GM12891 (cell line): ENCODE data around the gene DNAJC13.
A peak's percentile ranks its signal among the peaks of the same experiment; 100 is the strongest.
"Not testable (repeated sequence)": the region's sequence is repeated elsewhere in the genome, so short reads cannot be mapped to it uniquely, and the experiment has no call there.

Source experiments
- DNase-seq: peaks from one replicate; pipeline ENCODE4 v3.0.0; 2011; ENCODE audit warnings: low spot score; ENCODE audit not compliant: insufficient read length
- FAIRE-seq: peaks from 2 replicates; lab custom pipeline; 2011; peaks lifted over from hg19 to GRCh38; lab: Jason Lieb, UNC
- PAX5 ChIP-seq: IDR thresholded peaks from 2 replicates; pipeline ENCODE4 v1.6.1; 2011; ENCODE audit warnings: low read length, moderate library complexity, mild to moderate bottlenecking; ENCODE audit not compliant: insufficient read depth, severe bottlenecking
- POLR2A ChIP-seq: IDR thresholded peaks from 2 replicates; pipeline ENCODE4 v1.6.1; 2011; ENCODE audit warnings: low read depth, low read length, control low read depth
- POLR2AphosphoS5 ChIP-seq: IDR thresholded peaks from 2 replicates; pipeline ENCODE4 v1.6.1; 2011; ENCODE audit warnings: low read depth, low read length, control low read depth
- POU2F2 ChIP-seq: IDR thresholded peaks from 2 replicates; pipeline ENCODE4 v1.6.1; 2011; ENCODE audit warnings: low read depth, mild to moderate bottlenecking, control low read depth, low read length, moderate library complexity
- SPI1 ChIP-seq: IDR thresholded peaks from 2 replicates; pipeline ENCODE4 v1.6.1; 2011; ENCODE audit warnings: low read depth, low read length, control low read depth
- TAF1 ChIP-seq: IDR thresholded peaks from 2 replicates; pipeline ENCODE4 v1.6.1; 2011; ENCODE audit warnings: low read depth, low read length, control low read depth

Gene DNAJC13

GRCh38 chr3:132549890-132550578 is 132.7 kb downstream of the DNAJC13 start:
- DNase-seq (peak; percentile 15), FAIRE-seq (peak; percentile 72)
- TF ChIP-seq POLR2AphosphoS5 (no peak), SPI1 (0 out of 2 replicates have a peak, but pooled peaks have one; percentile 0)

GRCh38 chr3:132550579-132551305 is 133.4 kb downstream of the DNAJC13 start:
- no peak for FAIRE-seq
- no peak for DNase-seq
- TF ChIP-seq TAF1 (no peak), POLR2AphosphoS5 (no peak), SPI1 (no peak), POU2F2 (no peak), POLR2A (no peak), PAX5 (no peak)

DNA sequence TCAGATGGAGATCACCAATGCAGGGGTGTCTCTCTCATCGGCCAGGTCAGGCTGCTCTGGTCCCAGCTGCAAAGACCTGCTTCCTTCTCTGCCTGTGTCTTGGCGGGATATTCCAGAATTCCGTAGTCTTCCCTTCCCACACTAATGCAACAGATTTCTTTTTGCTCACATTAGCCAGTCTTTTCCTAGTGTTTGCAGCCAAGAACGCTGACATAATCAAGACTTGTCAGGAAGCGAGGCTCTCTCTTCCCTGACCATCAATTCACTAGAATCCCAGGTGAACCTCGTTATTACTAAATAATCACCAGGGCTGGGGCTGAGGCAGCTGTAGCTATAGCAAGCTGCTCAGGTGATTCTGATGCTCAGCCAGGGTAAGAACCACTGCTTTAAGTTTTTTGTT is 136.5 kb downstream of the DNAJC13 start:
- no peak for DNase-seq
- no peak for TF ChIP-seq POLR2AphosphoS5
- no peak for FAIRE-seq

GRCh38 chr3:132554437-132554836 is 137.1 kb downstream of the DNAJC13 start:
- no peak for FAIRE-seq
- no peak for DNase-seq
- no peak for TF ChIP-seq SPI1
- TF ChIP-seq POU2F2, result no peak
- no peak for TF ChIP-seq PAX5
- TF ChIP-seq TAF1, result no peak
- no peak for TF ChIP-seq POLR2AphosphoS5
- TF ChIP-seq POLR2A, result no peak

GRCh38 chr3:132555306-132556035 is 138.2 kb downstream of the DNAJC13 start:
- TF ChIP-seq PAX5 (no peak), POLR2AphosphoS5 (no peak), POLR2A (no peak), SPI1 (no peak), POU2F2 (no peak), TAF1 (no peak)

DNA sequence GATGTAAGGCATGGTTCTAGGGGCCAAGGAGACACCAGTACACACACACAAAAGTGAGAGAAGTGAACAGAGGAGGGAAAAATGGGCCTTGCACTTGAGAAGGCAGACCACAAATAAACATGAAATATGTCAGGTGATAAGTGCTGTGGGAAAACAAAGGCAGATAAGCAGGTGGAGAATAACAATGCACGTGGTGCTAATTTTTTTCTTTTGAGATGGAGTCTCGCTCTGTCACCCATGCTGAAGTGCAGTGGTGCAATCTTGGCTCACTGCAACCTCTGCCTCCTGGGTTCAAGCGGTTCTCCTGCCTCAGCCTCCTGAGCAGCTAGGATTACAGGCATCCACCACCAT is 138.7 kb downstream of the DNAJC13 start:
- not testable (repeated sequence) for FAIRE-seq, DNase-seq

More at GRCh38 chr3:132555306-132556035, 138.2 kb downstream of the DNAJC13 start:
- FAIRE-seq (no peak), DNase-seq (no peak)

- no peak for FAIRE-seq
- DNase-seq, result no peak
- TF ChIP-seq SPI1 (no peak), POLR2AphosphoS5 (no peak), PAX5 (no peak), POLR2A (no peak), TAF1 (no peak), POU2F2 (no peak)
These were observed 139.3 kb downstream of the DNAJC13 start for GRCh38 chr3:132556508-132557159.

GRCh38 chr3:132561003-132561402 is 143.7 kb downstream of the DNAJC13 start:
- DNase-seq (no peak), FAIRE-seq (no peak)
- TF ChIP-seq POLR2AphosphoS5 (no peak), PAX5 (no peak), TAF1 (no peak), POLR2A (no peak), POU2F2 (no peak), SPI1 (no peak)

- no peak for DNase-seq
- TF ChIP-seq POU2F2 (no peak), POLR2A (no peak), SPI1 (no peak), POLR2AphosphoS5 (no peak), PAX5 (no peak), TAF1 (no peak)
These were observed 146.2 kb downstream of the DNAJC13 start for GRCh38 chr3:132563420-132564069.

More at GRCh38 chr3:132563420-132564069, 146.2 kb downstream of the DNAJC13 start:
- no peak for FAIRE-seq
